ENCODE data around the gene GSTM2.

Gene GSTM2

GRCh38 chr1:109721971-109722370 lies 54.1 kb downstream of the GSTM2 start:
- TF ChIP-seq, protein P1, sequence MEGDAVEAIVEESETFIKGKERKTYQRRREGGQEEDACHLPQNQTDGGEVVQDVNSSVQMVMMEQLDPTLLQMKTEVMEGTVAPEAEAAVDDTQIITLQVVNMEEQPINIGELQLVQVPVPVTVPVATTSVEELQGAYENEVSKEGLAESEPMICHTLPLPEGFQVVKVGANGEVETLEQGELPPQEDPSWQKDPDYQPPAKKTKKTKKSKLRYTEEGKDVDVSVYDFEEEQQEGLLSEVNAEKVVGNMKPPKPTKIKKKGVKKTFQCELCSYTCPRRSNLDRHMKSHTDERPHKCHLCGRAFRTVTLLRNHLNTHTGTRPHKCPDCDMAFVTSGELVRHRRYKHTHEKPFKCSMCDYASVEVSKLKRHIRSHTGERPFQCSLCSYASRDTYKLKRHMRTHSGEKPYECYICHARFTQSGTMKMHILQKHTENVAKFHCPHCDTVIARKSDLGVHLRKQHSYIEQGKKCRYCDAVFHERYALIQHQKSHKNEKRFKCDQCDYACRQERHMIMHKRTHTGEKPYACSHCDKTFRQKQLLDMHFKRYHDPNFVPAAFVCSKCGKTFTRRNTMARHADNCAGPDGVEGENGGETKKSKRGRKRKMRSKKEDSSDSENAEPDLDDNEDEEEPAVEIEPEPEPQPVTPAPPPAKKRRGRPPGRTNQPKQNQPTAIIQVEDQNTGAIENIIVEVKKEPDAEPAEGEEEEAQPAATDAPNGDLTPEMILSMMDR (IDR thresholded peaks at IDR 0.05; ENCODE audit: control insufficient read depth, insufficient read depth, low read depth, low read length, missing control alignments) = no peak
- H3K4me3 ChIP-seq (ENCODE audit: control insufficient read depth, low read depth, low read length) = no peak overlapping the region
- no peak for DNase-seq (ENCODE audit: low read depth)

GRCh38 chr1:109722908-109723691 lies 55.2 kb downstream of the GSTM2 start:
- TF ChIP-seq, protein P1 (IDR thresholded peaks at IDR 0.05; ENCODE audit: control insufficient read depth, insufficient read depth, low read depth, low read length, missing control alignments) = no peak
- H3K4me3 ChIP-seq (ENCODE audit: control insufficient read depth, low read depth, low read length) = no peak overlapping the region
- DNase-seq (ENCODE audit: low read depth) = no peak

Data from AG09309 (cell line).